Activated CD8-positive, alpha-beta T cell treated with anti-CD3 and anti-CD28 coated beads for 36 hours (primary cell): ENCODE measurements around the gene CDC14A. TPM values are rescaled to one million over a fixed set of nuclear protein-coding genes. Genes with fewer than 3 reads are reported as not detected.

ENCODE experiments used
- ATAC-seq: fragments of 200-7000 bp; cut with Tn5 transposase; one replicate; pipeline ENCODE4 v1.10.0; 2021; ENCODE audit warnings: mild to moderate bottlenecking, moderate library complexity
- CTCF ChIA-PET: fragments of 350-600 bp; sonication (Branson Sonifier 250); formaldehyde crosslinking; loops from one replicate; lab custom pipeline; 2021; ENCODE audit warnings: antibody characterized with exemption; lab: Charles Lee
- POLR2A ChIA-PET: fragments of 350-600 bp; sonication (Branson Sonifier 250); formaldehyde crosslinking; loops from one replicate; lab custom pipeline; 2021; ENCODE audit warnings: antibody characterized with exemption; lab: Charles Lee
- DNase-seq: peaks from one replicate; pipeline ENCODE4 v3.0.0-alpha.2; 2020
- H3K27ac Mint-ChIP-seq: one replicate; pipeline ENCODE4 v1.8.0; 2021; ENCODE audit warnings: mild to moderate bottlenecking, mixed read lengths
- H3K27me3 Mint-ChIP-seq: one replicate; pipeline ENCODE4 v1.8.0; 2021; ENCODE audit warnings: mixed read lengths
- H3K36me3 Mint-ChIP-seq: one replicate; pipeline ENCODE4 v1.8.0; 2021; ENCODE audit warnings: low read depth, mixed read lengths
- H3K4me1 Mint-ChIP-seq: one replicate; pipeline ENCODE4 v1.8.0; 2021; ENCODE audit warnings: low read depth, mixed read lengths
- H3K4me3 Mint-ChIP-seq: one replicate; pipeline ENCODE4 v1.8.0; 2021; ENCODE audit warnings: mild to moderate bottlenecking, moderate library complexity, mixed read lengths
- H3K9me3 Mint-ChIP-seq: one replicate; pipeline ENCODE4 v1.8.0; 2021; ENCODE audit warnings: mixed read lengths
- intact Hi-C: fragments of 100-400 bp; cut with micrococcal nuclease; formaldehyde crosslinking; loops from one replicate; pipeline ENCODE4 v1.10.0; 2022
- total RNA-seq, 2 experiments: library from RNA; stranded (reverse); gene quantifications; one replicate each; pipeline ENCODE4 v1.2.3, GENCODE V29; 2021
- TF ChIP-seq, protein P1 (sequence below): fragments of 200-600 bp; IDR thresholded peaks from one replicate; pipeline ENCODE4 v1.8.0; 2022; ENCODE audit warnings: antibody characterized with exemption, mild to moderate bottlenecking

CDC14A gene, protein sequence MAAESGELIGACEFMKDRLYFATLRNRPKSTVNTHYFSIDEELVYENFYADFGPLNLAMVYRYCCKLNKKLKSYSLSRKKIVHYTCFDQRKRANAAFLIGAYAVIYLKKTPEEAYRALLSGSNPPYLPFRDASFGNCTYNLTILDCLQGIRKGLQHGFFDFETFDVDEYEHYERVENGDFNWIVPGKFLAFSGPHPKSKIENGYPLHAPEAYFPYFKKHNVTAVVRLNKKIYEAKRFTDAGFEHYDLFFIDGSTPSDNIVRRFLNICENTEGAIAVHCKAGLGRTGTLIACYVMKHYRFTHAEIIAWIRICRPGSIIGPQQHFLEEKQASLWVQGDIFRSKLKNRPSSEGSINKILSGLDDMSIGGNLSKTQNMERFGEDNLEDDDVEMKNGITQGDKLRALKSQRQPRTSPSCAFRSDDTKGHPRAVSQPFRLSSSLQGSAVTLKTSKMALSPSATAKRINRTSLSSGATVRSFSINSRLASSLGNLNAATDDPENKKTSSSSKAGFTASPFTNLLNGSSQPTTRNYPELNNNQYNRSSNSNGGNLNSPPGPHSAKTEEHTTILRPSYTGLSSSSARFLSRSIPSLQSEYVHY
- total RNA-seq: 10 to 100 TPM; 14.3 to 17.2 TPM

DNA sequence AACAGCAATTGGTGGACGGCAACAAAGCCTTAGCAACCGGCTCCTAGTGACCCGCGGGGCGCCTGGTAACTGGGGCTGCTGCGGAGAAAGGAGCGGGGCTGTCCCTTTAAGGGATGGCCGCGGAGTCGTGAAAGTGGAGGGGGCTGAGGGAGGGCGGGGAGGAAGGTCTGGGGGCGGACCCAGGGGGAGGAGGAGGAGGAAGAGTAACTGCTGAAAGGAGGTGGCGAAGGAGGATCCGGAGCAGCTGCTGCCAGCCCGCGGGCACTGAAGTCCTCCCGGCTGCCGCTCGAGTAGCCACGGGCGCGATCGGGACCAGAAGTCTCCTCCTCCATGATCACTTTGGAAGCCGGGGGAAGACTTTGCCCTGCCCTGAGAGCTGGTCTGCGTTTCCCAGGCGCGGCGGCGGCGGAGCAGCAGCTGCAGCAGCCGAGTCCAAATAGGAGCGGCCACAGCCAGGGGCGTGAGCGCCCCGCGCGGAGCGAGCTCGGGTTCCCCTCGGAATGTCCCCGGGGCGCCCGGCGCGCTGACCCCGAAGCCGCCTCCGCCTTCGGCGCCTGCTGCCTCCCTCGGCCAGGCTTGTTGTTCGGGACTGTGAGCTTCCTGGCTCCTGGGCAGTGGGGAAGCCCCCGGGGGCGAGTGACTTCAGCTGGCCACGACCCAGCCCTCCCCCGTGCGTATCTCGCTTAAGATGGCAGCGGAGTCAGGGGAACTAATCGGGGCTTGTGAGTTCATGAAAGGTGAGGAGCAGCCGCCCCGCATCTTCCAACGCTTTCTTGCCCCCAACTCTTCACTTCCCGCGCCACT, at the start of gene CDC14A:
CDC14A (plus strand) TSS at position 240 of the 804 bp plus-strand sequence; CDS start at position 689, 449 bp downstream.
- TF ChIP-seq, protein P1, sequence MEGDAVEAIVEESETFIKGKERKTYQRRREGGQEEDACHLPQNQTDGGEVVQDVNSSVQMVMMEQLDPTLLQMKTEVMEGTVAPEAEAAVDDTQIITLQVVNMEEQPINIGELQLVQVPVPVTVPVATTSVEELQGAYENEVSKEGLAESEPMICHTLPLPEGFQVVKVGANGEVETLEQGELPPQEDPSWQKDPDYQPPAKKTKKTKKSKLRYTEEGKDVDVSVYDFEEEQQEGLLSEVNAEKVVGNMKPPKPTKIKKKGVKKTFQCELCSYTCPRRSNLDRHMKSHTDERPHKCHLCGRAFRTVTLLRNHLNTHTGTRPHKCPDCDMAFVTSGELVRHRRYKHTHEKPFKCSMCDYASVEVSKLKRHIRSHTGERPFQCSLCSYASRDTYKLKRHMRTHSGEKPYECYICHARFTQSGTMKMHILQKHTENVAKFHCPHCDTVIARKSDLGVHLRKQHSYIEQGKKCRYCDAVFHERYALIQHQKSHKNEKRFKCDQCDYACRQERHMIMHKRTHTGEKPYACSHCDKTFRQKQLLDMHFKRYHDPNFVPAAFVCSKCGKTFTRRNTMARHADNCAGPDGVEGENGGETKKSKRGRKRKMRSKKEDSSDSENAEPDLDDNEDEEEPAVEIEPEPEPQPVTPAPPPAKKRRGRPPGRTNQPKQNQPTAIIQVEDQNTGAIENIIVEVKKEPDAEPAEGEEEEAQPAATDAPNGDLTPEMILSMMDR: no peak
- H3K4me1 Mint-ChIP-seq: peaks cover 37% of the 10 kb centered on the region
- POLR2A ChIA-PET: interaction anchor here (0.8 to 3.3 kb wide), 25 partner anchors 13 to 315 kb away, joined by 3 to 21 read pairs (median 5); partner anchors contain the start of genes DBT and RTCA
- intact Hi-C loops: loop anchor here (5.0 to 10.0 kb wide), 5 partner anchors 45 to 548 kb away; partner anchors contain the start of genes RTCA, SASS6 and TRMT13
- CTCF ChIA-PET: interaction anchor here (0.7 to 5.2 kb wide), 13 partner anchors 17 to 117 kb away, joined by 3 to 77 read pairs (median 3); partner anchors contain the start of gene RTCA
- ATAC-seq: peak; percentile 72
- DNase-seq: peak; percentile 95
- no peaks in the 10 kb centered on the region for H3K9me3 Mint-ChIP-seq
- H3K27ac Mint-ChIP-seq: peak within 1 kb of the TSS; percentile 98
- no peaks in the 10 kb centered on the region for H3K27me3 Mint-ChIP-seq
- peak within 1 kb of the TSS; percentile 97 for H3K4me3 Mint-ChIP-seq
- peaks cover 34% of the 10 kb centered on the region for H3K36me3 Mint-ChIP-seq

DNA sequence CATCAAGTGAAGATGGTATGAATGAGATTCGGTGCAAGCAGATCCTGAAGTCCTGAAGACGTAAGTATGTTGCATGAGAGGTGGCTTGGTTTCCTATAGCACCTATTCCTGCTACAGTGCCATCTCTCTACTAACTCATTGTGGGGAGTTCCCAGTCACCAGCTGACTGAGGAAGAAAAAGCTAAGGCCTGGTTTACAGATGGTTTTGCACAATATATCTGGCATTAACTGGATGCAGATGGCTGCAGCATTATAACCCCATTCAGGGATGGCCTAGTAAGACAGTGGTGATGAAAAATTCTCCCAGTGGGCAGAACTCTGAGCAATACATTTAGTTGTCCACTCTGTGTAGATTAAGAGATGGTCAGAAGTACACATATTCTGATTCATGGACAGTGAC, 49.6 kb upstream of the CDC14A start:
- CTCF ChIA-PET: interaction anchor here (0.9 kb wide), 1 partner anchor 155 kb away, joined by 3 read pairs; no protein-coding TSS in a partner anchor
- no peak overlapping the region for H3K4me3 Mint-ChIP-seq
- peaks cover 11% of the 10 kb centered on the region for H3K4me1 Mint-ChIP-seq
- H3K36me3 Mint-ChIP-seq: no peaks in the 10 kb centered on the region
- TF ChIP-seq, protein P1: no peak
- POLR2A ChIA-PET: no interaction called here
- no peaks in the 10 kb centered on the region for H3K9me3 Mint-ChIP-seq
- no peak for ATAC-seq
- H3K27ac Mint-ChIP-seq: no peak overlapping the region
- no peaks in the 10 kb centered on the region for H3K27me3 Mint-ChIP-seq
- no peak for DNase-seq
- intact Hi-C loops: no loop called here

DNA sequence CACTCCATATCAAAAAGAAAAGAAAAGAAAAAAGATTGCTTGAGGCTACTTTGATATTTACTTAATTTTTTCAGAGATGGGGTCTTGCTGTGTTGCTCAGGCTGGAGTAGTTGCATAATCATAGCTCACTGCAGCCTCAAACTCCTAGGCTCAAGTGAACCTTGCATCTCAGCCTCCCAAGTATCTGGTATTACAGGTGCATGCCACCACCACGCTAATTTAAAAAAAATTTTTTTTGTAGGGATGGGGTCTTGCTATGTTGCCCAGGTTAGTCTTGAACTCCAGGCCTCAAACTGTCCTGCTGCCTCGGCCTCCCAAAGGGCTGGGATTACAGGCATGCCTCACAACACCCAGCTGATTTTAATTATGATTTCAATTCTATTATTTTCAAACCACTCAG, 48.1 kb upstream of the CDC14A start:
- Mint-ChIP-seq H3K4me3 (no peak overlapping the region), H3K4me1 (peaks cover 11% of the 10 kb centered on the region), H3K36me3 (no peaks in the 10 kb centered on the region), H3K27me3 (no peaks in the 10 kb centered on the region), H3K27ac (no peak overlapping the region), H3K9me3 (no peaks in the 10 kb centered on the region)
- ChIA-PET POLR2A (interaction anchor here (0.6 kb wide), 1 partner anchor 180 kb away, joined by 3 read pairs; no protein-coding TSS in a partner anchor), CTCF (no interaction called here)
- ATAC-seq: no peak
- intact Hi-C loops: no loop called here
- TF ChIP-seq, protein P1: no peak
- no peak for DNase-seq

DNA sequence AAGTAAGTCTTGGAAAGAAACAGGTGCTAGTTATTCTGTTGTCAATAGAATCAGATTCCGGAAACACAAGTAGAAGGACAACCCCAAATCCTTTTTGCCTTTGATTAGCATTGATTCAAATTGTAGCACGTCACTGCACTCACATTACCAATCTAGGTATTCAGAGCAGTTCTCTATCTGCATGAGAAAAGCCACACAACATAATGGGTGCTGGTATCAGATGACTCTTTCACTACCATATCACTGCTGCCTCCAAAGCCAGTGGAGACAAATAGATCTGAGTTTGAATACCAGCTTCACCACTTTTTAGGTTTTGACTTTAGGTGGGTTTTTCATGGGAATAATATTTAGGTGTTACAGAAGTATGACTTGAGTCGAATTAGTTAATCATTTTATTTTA, 47.4 kb upstream of the CDC14A start:
- H3K27me3 Mint-ChIP-seq: no peaks in the 10 kb centered on the region
- DNase-seq: no peak
- POLR2A ChIA-PET: no interaction called here

More for the DNA sequence above, 47.4 kb upstream of the CDC14A start:
- no peak for ATAC-seq
- Mint-ChIP-seq H3K4me3 (no peak overlapping the region), H3K36me3 (no peaks in the 10 kb centered on the region), H3K27ac (no peak overlapping the region), H3K4me1 (peaks cover 7% of the 10 kb centered on the region), H3K9me3 (peaks cover 3% of the 10 kb centered on the region)
- CTCF ChIA-PET: no interaction called here
- TF ChIP-seq, protein P1: no peak
- intact Hi-C loops: no loop called here
